AG09309 (cell line): ENCODE results near the gene FER.

Experiments used
- DNase-seq: peaks from one replicate; pipeline ENCODE4 v3.0.0-alpha.2; 2010; ENCODE audit warnings: low read depth
- H3K4me3 ChIP-seq: 2 replicates; pipeline ENCODE4 v1.5.1; 2011; ENCODE audit warnings: mild to moderate bottlenecking, low read depth, low read length, moderate library complexity; ENCODE audit not compliant: control insufficient read depth
- TF ChIP-seq, protein P1 (sequence below): IDR thresholded peaks from 2 replicates; pipeline ENCODE4 v1.5.1; 2011; ENCODE audit warnings: mild to moderate bottlenecking, low read depth, low read length, inconsistent platforms; ENCODE audit not compliant: insufficient read depth, control insufficient read depth; ENCODE audit errors: missing control alignments

FER gene

DNA sequence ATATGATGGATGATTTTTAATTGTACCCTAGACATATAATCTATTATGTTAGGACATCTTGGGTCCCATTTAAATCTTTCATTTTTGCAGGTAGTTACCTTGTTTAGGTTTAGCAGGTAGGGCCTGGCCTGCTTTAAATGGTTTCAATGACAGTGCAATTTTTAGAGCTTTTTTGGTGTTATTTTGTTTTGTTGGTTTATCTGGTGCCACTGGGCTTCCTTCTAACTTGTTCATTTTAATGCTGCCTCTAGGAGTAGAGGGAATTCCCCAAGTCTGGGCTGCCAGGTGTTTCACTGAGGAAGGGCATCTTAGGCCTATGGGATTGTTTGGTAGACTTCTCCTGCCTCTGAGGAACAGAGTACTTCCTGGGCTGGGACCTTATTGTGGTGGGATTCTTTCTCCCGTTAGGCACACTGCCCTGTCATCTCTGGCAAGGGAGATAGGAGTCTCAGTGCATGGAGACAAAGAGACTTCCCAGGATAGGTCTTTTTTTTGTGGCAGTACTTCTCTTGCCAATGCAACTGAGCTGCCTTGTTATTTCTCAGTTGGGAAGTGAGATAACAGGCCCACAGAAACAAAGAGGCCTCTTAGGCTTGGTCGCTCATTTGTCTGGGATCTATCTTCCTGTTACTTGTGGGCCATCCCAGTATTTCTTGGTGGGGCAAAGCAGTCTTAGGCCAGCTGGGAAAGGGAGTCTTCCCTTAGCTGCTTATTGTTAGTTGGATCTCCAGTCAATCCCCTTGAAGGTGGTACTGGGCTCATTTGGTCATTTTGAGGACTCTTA, 282.9 kb downstream of the FER start:
- no peak for DNase-seq

DNA sequence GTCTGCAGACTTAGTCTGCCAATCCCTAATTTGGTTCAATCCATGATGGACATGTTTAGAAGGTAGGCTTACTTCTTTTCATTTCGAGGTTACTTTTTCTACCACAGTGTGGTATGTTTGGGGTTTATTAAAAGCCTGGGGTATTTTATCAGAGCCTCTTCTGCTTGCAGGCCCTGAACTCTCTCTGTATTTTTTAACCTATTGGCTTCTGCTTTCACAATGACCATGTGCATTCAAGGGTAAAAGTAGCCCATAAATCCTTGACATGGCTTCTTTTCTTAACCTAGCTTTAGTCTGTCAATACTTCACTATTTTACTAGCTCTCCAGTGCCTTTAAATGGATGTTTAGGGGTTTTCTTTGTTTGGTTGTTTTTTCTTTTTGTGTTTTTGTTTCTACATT, 286.6 kb downstream of the FER start:
- no peak overlapping the region for H3K4me3 ChIP-seq
- DNase-seq: no peak
- TF ChIP-seq, protein P1, sequence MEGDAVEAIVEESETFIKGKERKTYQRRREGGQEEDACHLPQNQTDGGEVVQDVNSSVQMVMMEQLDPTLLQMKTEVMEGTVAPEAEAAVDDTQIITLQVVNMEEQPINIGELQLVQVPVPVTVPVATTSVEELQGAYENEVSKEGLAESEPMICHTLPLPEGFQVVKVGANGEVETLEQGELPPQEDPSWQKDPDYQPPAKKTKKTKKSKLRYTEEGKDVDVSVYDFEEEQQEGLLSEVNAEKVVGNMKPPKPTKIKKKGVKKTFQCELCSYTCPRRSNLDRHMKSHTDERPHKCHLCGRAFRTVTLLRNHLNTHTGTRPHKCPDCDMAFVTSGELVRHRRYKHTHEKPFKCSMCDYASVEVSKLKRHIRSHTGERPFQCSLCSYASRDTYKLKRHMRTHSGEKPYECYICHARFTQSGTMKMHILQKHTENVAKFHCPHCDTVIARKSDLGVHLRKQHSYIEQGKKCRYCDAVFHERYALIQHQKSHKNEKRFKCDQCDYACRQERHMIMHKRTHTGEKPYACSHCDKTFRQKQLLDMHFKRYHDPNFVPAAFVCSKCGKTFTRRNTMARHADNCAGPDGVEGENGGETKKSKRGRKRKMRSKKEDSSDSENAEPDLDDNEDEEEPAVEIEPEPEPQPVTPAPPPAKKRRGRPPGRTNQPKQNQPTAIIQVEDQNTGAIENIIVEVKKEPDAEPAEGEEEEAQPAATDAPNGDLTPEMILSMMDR: no peak

More for the DNA sequence above, 282.9 kb downstream of the FER start:
- TF ChIP-seq, protein P1: no peak
- no peak overlapping the region for H3K4me3 ChIP-seq

DNA sequence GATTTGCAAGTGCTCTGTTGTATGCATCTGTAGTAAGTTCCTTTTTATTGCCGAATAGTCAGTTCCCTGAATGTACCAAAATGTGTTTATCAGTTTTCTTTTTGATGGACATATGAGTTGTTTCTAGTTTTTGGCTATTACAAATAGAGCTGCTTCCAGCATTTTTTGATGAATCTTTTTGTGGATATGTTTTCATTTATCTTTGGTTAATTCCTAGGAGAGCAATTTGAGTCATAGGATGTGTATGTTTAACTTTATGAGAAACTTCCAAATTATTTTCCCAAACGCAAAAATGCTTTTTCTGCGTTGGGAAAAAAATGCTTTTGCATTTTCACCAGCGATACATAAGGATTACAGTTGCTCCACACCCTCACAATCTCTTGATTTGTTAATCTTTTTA, 287.7 kb downstream of the FER start:
- no peak overlapping the region for H3K4me3 ChIP-seq
- TF ChIP-seq, protein P1: no peak
- no peak for DNase-seq

DNA sequence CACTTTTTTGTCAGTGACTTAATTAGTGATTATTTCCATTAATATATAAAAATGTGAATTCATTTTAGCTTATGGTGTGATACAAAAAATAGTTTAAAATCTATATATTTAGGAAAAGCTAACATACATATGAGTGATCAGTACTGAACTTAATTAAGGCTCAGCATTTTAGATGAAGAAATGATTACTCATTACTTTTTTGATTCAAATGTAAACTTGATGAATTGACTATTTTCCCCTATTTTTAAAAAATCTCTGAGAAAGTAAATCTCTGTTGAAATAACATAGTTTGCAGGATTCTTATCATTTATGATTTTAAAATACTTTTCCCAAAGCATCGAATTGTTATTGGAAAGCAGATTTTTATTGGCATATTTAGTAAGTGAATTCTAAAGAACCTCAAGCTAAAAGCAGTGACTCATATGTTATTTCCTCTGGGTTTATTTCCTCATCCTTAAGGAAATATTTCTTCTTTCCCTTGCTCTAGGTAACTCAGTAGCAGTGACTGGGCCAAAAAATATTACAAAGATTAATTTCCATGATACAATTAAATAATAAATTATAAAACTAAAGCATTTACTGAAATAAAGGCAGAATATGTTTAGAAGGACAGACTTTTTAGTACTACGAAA, 290.6 kb downstream of the FER start:
- H3K4me3 ChIP-seq: no peak overlapping the region
- TF ChIP-seq, protein P1: no peak
- no peak for DNase-seq

DNA sequence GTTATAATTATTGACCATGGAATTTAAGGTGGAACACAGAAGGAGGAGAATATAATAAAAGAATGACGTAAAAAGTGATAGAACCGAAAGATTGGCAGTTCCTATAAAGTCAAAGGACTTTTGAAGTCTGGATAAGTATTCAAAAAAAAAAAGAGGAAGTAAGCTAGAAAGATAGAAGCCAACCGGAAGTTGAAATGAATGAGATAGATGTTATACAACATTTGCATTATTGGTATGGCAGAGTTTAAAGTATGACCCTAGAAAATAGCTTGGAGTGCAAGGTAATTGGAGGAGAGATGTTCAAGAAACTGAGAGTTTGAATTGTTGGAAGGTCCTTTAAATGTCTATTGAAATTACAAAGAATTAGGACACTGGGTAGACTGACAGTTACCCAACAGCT, 293.6 kb downstream of the FER start:
- TF ChIP-seq, protein P1: no peak
- no peak for DNase-seq
- no peak overlapping the region for H3K4me3 ChIP-seq

DNA sequence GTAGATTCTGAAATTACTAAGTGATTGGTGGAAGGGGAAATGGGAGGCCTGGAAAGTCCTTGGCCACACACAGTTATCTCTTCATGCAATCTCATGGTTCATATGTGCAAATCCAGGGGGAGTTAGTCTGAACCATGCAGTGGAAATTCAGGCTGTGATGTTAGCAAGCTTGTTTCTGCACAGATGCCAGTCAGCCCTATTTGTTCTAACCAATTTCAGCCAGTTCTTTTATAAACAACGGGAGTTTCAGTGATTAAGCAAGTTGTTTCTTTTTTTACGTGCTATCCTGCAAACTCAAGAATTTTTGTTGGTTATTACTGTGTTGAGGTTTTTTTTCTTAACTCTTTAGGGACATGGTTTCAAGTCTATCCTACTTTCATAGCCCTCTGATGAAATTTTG, 298.0 kb downstream of the FER start:
- no peak overlapping the region for H3K4me3 ChIP-seq
- no peak for DNase-seq
- TF ChIP-seq, protein P1: no peak
